Measurements from ENCODE around the gene CRCP. TPM values are rescaled to one million over a fixed set of nuclear protein-coding genes. Genes with fewer than 3 reads are reported as not detected.

Gene CRCP
- total RNA-seq, 1 donor from 2014 or later: 29.0 TPM

GRCh38 chr7:66138994-66139752 lies 24.5 kb downstream of the CRCP start:
- H3K27ac Mint-ChIP-seq: no peak overlapping the region
- peaks cover 49% of the 10 kb centered on the region for H3K4me1 Mint-ChIP-seq (ENCODE audit: unreplicated experiment)
- no peaks in the 10 kb centered on the region for H3K27me3 Mint-ChIP-seq
- no peak overlapping the region for H3K4me3 Mint-ChIP-seq
- no peak for DNase-seq (ENCODE audit: extremely low spot score, unreplicated experiment)
- peaks cover 49% of the 10 kb centered on the region for H3K36me3 Mint-ChIP-seq
- no peaks in the 10 kb centered on the region for H3K9me3 Mint-ChIP-seq
- no peak for TF ChIP-seq CTCF (conservative IDR thresholded peaks at IDR 0.05)

GRCh38 chr7:66140924-66141323 lies 26.3 kb downstream of the CRCP start:
- peaks cover 60% of the 10 kb centered on the region for H3K4me1 Mint-ChIP-seq (ENCODE audit: unreplicated experiment)
- DNase-seq (ENCODE audit: extremely low spot score, unreplicated experiment): no peak
- peak overlapping the region; percentile 82 for H3K27ac Mint-ChIP-seq
- H3K4me3 Mint-ChIP-seq: peak overlapping the region; percentile 10
- peak; percentile 69 for TF ChIP-seq CTCF (conservative IDR thresholded peaks at IDR 0.05)
- no peaks in the 10 kb centered on the region for H3K9me3 Mint-ChIP-seq
- no peaks in the 10 kb centered on the region for H3K27me3 Mint-ChIP-seq
- peaks cover 47% of the 10 kb centered on the region for H3K36me3 Mint-ChIP-seq

- DNase-seq (ENCODE audit: extremely low spot score, unreplicated experiment): no peak
- TF ChIP-seq CTCF (conservative IDR thresholded peaks at IDR 0.05): no peak
- peaks cover 51% of the 10 kb centered on the region for H3K36me3 Mint-ChIP-seq
- no peak overlapping the region for H3K4me3 Mint-ChIP-seq
- no peaks in the 10 kb centered on the region for H3K27me3 Mint-ChIP-seq
- peak overlapping the region; percentile 44 for H3K27ac Mint-ChIP-seq
- peaks cover 65% of the 10 kb centered on the region for H3K4me1 Mint-ChIP-seq (ENCODE audit: unreplicated experiment)
- no peaks in the 10 kb centered on the region for H3K9me3 Mint-ChIP-seq
Measured at GRCh38 chr7:66142334-66142733, 27.7 kb downstream of the CRCP start.

- H3K4me3 Mint-ChIP-seq: peak overlapping the region; percentile 29
- no peaks in the 10 kb centered on the region for H3K9me3 Mint-ChIP-seq
- H3K36me3 Mint-ChIP-seq: peaks cover 50% of the 10 kb centered on the region
- no peak for DNase-seq (ENCODE audit: extremely low spot score, unreplicated experiment)
- TF ChIP-seq CTCF (conservative IDR thresholded peaks at IDR 0.05): no peak
- peak overlapping the region; percentile 68 for H3K27ac Mint-ChIP-seq
- peaks cover 64% of the 10 kb centered on the region for H3K4me1 Mint-ChIP-seq (ENCODE audit: unreplicated experiment)
- H3K27me3 Mint-ChIP-seq: no peaks in the 10 kb centered on the region
Measured at GRCh38 chr7:66142996-66143395, 28.3 kb downstream of the CRCP start.

- Mint-ChIP-seq H3K36me3 (peaks cover 53% of the 10 kb centered on the region), H3K4me1 (ENCODE audit: unreplicated experiment) (peaks cover 68% of the 10 kb centered on the region), H3K27me3 (no peaks in the 10 kb centered on the region), H3K9me3 (no peaks in the 10 kb centered on the region), H3K27ac (peak overlapping the region; percentile 68), H3K4me3 (peak overlapping the region; percentile 46)
- DNase-seq (ENCODE audit: extremely low spot score, unreplicated experiment): no peak
- TF ChIP-seq CTCF (conservative IDR thresholded peaks at IDR 0.05): no peak
Measured at GRCh38 chr7:66143876-66144332, 29.3 kb downstream of the CRCP start.

Measured in type B pancreatic cell (in vitro differentiated cells).